Activated T-cell treated with anti-CD3 and anti-CD28 coated beads for 24 hours (primary cell): ENCODE data around the gene MIPEP.
"Not testable (repeated sequence)": the region's sequence is repeated elsewhere in the genome, so short reads cannot be mapped to it uniquely, and the experiment has no call there.

ENCODE experiments used
- DNase-seq: peaks from one replicate; pipeline ENCODE4 v3.0.0-alpha.2; 2020; ENCODE audit warnings: low read depth

MIPEP gene

DNA sequence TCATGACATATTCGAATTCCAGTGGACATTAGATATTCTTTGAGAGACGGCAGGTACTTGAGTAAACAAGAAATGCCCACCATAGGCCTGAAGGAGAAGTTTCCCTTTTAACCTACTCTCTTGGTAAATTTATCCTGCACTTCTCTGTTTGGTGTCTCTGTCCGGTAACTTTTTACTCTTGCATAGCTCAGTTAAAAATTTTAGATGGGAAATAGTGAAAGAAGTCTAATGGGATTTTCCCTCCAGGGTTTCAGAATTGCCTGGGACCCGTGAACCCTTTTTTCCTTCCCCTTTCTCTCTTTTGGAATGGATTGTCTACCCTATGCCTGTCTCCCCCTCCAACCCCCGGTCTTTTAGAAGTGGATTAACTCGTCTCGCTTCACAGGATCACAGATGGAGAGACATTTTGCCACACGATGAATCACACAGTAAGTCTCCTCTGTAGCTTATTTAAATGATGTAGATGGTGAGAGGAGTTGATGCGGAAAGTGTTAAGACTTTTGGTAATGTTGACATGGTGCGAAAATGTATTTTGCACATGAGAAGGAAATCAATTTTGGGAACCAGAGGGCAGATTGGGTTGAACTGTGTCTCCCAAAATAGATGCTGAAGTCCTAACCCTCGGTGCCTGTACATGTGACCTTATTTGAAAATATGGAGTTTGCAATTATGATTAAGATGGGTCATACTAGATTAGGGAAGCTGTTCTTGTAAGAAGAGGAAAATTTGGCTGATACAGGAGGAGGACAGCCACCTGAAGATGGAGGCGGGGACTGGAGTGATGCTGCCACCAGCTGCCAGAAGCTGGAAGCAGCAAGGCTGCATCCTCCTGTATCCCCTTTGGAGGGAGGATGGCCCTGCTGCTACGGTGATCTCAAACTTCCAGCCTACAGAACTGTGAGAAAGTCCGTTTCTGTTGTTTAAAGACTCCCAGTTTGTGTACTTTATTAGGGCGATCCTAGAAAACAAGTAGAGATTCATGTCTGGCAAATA, 711 bp upstream of the MIPEP start:
- no peak for DNase-seq

DNA sequence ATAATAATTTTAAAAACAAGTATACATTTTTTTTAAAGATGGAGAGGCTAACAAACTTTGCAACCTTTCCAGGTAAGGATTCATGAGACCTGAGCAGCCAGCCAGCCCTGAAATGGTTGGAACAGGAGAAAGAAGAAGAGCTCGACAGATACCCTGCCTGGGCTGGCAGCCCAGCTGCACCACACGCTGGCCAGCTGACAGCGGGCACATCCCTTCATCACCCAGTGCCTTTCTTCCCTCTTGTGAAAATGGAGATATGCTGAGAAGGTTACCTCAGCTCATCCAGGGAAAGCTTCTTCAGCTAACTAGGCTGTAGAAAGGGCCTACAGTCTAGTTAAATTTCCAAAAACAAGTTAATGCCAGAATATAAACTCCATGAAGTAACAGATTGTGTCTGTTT, 4.8 kb downstream of the MIPEP start:
- not testable (repeated sequence) for DNase-seq

DNA sequence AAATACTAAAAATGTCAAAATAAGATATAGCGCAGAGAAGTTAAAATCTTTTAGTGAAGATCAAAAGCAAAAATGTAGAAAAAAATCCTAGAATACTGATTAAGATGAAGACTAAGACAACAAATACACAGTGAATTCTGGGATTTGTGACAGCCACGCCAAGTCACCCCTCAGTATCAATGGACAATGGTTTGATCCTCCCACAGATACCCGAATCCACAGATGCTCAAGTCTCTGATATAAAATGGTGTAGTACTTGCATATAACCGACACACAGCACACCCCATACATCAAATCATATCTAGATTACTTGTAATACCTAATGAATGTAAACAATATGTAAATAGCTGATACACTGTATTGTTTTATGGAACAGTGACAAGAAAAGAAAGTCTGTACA, 5.9 kb downstream of the MIPEP start:
- DNase-seq = no peak

DNA sequence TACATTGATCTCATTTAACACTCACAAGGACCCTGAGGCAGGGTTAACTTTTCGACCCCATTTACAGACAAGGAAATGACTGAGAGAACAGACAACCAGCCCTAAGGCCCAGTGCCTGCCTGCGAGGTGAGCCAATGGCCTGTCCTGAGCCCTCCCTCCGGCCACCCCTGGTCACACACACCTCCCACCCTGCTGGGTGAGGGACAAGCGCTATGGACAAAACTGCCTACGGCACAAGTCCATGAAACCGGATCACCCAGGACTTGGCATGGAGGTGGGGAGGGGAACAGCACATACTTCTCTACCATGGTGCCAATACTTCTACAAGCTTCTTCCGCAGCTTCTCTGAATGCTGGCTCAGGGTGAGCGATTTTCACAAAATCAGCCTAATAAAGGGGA, 7.8 kb downstream of the MIPEP start:
- DNase-seq = not testable (repeated sequence)

DNA sequence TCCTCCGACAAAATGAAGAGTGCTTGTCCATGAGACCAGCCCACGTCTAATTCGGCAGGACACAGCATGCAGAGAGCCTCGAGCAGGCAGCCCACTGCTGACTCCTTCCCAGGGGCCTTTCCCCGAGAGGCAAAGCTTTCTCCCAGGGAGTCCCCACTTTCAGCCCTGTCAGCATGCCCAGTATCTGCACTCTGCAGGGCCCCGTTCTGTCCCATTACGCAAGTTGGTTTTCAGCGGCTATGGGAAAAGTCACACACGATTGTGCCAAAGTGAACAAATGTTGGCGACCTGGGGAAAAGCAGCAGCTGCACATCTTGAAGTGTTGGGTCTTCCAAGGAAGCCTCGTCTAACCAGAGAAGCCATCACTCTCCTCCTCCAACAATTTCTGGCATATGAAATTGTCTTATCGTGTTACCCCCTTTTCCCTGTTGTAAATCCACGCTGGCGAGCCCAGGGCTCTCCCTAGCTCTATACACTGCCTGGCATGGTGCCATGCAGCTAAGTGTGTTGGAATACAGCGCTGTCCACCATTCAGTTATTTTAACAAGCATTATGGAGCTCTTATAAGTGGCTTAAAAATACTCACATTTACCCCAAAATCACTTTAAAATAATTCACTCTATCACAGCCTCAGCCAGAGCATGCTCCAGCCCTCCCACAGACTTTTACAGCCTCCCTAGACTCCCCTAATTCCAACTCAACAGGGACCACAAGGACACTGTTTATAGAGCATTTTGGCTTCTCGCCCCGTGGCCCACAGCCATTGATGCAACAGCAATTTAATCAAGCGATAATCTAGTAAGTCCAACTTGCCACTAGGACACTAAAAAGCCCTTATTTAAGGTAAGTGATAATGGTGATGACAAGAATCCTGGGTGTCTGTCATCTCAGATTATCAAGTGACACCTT, 8.5 kb downstream of the MIPEP start:
- DNase-seq = not testable (repeated sequence)

DNA sequence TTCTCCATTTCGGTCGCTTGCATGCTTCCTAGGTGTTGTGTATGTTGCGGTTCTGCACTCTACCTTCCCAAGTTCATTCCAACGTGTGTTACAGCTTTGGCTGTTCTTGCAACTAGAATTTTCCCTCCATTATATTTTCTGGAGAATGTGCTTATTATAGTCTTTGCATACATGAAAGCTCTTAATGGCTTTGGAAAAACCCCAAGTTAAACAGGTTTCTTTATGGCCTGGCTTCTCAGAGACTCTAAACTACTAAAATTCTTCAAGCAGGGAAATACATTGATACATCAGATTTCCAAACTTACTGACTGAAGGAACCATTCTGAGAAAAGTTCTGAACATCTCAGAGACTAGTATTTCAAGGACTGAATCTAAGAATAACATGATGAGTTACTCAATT, 11.9 kb downstream of the MIPEP start:
- DNase-seq = no peak

DNA sequence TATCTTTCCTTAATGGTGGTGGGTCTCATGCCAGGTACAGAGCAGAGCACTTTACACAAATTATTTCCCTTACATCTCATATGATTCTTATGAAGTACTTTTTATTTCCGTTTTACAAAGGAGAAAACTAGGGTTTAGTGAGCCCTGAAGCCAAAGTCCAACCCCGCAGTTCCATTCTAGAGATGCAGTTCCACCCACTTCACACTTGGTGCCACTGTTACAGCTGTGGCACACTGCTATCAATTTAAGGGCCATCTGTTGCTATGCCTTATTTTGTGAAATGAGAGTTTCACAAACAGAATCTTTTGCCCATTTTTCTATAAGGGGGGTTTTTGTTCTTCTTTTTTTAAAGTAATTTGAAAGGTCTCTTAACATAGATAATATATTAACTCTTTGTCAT, 12.9 kb downstream of the MIPEP start:
- DNase-seq = no peak

DNA sequence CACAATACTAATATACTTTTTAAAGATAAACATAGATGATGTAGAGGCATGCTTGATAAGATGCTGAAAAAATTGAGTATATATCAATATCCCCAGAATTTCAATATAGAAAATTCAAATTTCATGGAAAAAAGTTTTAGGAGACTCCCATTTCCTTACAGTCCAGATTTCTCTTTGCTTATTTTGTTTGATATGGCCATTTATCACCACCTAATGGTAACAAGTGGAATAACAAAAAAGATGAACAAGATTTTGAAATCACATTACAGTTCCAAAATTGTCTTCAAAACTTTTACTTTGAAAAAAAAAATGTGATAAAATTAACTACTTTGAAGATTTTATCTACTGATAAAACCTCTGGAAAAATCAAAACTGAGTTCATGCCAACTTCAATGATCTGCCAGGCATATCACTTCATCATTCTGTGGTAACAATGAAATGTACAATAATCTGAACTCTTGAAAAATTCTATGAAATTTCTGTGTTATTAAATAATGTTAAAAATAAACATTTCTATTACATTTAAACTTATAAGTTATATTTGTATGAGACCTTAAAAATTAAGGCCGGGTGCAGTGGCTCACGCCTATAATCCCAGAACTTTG, 17.5 kb downstream of the MIPEP start:
- DNase-seq = no peak

DNA sequence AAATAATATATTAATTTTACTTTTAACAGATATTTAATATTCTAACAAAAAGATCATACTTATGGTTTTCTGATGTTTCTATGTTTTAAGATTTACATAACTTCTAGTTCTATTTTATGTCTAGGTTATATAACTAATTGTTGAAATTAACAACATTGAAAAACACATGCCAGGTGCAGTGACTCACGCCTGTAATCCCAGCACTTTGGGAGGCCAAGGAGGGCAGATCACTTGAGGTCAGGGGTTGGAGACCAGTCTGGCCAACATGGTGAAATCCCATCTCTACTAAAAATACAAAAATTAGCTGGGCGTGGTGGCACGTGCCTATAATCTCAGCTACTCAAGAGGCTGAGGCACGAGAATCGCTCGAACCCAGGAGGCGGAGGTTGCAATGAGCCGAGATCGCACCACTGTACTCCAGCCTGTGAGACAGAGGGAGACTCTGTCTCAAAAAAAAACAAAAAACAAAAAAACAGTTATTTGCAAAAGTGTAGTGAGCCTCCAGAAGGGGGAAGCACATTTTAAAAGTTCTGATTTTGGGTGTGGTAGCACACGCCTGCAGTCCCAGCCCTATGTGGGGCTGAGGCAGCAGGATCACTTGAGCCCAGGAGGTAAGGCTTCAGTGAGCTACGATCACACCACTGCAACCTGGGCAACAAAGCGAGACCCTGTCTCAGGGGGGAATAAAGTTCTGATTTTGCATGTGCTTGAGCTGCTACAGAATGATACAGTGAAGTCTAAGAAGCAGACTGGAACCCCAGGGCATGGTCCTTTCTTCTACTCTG, 18.7 kb downstream of the MIPEP start:
- no peak for DNase-seq

DNA sequence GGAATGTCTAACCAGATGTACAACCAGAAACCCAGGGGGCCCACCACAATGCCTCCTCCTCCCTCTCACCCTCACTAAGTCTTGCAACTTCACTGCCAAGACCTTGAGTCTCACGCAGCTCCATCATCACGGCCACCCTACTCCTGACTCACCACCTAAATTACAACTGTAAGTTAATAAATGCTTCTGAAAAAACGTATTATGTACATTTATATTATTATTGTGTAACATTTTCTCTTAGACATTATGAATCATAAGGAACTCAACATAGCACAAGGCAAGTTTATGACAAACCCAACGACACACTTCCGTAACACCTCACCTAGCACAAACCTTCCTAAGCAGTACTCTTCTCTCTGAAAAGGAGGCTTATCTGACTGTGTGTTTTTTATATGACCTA, 20.7 kb downstream of the MIPEP start:
- no peak for DNase-seq

DNA sequence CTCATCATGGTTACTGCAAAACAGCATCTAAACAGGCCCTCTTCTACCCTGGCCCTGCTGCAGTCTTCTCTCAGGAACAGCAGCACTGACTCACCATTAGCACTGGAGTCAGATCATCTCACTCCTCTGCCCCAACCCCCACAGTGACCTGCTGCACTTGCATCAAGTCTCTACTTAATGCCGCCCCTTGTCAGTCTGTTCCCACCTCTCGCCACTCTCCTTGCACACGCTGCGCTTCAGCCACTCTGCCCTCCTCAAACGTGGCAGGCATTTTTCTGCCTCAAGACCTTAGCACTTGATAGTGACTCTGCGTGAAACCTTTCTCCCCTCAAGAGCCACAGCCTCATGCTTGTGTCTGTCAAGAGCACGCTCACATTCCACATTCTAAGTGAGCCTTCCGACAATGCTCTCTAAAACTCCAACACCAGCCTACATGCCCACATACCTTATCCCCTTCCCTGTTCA, 22.1 kb downstream of the MIPEP start:
- DNase-seq = no peak

DNA sequence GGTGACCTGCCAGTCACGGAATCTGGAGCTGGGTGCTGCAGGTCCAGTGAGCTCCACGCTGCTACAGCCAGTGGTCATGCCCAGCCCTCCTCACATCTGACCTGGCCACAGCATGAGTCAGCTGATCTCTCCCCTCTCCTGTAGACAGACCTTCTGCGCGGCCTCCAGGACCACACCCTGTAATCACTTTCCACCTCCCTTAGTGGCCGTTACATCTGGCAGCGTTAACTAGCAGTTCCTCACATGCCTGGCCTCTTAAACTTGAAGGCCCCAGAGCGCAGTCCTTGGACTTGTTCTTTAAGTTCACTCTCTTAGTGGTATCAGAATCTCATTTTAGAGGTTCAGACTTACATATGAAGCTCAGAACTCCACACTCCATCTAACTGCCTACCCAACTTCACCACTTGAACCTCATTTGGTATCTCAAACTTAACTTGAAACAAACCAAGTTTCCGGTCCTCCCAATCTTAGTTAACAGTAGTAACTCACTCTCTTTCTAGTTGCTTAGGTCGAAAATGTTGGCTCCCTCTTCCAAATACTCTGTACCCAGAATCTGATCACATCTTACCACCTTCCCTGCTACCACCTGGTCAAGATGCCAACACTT, 22.7 kb downstream of the MIPEP start:
- no peak for DNase-seq

DNA sequence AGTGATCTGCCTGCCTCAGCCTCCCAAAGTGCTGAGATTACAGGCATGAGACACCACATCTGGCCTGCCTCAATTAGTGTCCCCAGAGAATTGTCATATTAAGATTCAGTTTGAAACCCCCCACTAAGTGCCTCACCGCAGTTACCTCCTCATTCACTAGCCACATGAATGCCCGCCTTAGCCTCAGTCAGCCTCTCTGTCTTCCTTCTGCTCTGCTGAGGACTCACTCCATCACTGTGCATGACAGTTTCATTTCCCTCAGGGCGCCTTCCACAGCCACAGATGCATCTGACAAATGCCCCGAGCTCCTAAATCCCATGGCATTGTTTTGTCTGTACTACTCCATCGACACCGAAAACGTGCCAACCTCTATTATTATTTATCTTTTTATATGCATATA, 23.3 kb downstream of the MIPEP start:
- DNase-seq = no peak

DNA sequence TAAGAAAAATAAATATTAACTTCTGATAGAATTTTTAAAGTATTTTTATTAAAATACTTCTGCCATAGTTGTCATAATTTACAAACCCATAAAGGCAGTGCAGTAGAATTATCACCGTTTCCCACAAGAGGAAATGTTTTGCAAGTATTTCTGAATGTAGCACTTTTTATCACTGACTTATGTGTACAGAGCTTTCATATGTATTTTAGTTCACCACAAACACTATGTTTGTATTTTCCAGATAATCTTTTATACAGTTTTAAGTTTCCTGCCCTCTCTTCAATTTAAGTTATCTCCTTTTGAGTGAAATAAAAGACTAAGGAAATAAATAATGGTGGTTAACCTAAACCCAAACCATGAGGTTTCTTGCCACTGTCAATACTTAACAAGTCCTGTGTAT, 24.2 kb downstream of the MIPEP start:
- DNase-seq = no peak

DNA sequence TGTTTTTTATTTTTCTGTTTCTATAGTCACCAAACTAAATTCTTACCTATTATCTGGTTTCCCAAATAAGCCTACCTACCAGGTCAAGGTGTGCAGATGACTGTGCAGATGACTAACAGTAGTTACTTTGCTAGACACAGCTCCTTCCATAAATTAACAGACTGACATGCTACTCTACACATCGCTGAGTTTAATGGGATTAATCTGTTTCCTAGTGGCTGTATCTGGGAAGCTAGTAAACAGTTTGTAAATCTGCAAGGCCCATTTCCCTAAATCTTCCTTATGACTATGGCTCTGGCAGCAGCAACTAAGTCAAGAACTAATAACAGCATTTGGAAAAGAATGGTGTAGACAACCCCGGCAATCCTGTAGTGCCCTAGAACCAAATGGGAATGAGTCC, 27.9 kb downstream of the MIPEP start:
- DNase-seq = no peak

DNA sequence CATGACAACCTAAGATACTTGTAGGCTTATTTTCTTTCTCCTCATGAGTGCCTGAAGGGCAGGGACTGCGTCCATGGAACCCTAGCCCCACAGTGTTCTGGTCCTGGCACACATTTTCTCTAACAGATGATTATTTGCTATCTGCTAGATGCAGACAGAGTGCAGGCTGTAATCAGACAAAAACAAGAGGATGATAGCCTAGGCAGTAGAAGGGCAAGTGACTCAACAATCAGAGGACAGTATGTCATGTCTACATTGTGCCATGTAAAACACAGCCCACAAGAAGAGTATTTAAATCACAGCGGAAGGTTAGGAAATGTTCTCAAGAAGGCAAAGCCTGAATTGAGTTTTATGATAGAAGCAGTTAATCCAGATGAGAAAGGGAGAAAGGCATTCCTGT, 29.3 kb downstream of the MIPEP start:
- DNase-seq = no peak

DNA sequence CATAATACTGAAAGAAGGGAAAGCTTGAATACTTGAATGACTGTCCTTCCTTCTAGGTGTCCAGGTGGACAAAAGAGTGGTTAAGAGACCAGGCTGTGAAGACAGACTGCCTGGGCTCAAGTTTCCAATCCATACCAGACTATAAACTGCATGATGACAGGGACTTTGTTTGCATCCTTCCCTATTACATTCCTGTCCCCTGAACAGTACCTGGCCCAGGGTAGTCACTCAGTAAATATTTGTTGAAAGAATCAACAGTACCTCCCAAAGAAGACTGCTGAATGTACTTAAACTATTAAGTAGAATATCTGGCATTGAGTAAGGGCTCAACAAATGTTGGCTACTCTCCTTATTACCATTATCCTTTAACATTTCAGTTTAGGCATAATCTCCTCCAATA, 29.7 kb downstream of the MIPEP start:
- no peak for DNase-seq

DNA sequence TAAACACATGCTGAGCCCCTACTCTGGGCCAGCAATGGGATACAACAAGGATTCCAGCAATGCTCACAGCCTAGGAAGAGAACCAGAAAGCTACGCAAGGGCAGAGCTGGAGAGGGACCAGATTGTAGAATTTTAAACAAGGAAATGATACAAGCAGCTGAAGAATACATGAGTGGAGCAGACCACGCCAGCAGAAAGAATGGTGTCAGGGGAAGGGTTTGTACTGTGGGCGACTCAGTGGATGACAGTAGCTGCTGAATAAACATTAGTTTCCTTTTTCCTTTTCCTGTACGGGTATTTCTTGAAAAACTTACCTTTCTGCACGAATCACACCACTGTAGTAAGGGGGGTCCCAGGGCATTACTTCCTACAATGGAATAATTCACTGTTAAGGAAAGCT, 30.7 kb downstream of the MIPEP start:
- DNase-seq = no peak

DNA sequence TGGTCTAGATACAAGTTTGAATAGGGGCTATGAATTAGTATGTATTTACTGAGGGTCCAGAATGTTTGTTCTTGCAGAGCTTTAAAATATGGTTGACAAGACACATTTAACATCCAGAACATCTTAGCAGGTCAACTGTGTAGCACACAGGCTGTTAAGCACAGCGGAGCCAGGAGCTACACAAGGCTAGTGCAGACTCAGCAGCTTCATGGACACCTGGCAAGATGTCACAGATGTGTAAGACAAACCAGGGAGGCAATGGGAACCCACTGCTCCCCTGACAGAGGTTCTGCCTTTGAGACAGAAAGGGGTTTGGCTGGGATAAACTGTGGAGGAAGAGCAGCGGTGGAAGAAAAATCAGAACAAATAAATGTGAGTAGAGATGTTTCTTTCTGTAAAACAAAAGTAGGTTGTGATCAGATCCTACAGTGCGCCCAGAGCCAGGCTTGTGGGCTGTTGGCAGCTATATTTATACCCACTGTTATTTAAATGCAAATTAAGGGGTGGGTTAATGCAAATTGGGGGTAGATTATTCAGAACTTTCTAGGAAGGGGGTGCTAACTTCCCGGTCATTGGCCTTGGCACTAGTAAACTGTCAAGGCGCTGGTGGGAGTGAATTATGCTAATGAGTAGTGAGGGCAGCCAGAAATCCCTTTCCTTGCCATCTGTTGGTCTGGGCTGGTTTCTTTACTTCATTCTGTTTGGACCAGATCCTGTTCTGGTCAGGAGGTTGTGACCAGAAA, 33.0 kb downstream of the MIPEP start:
- no peak for DNase-seq

DNA sequence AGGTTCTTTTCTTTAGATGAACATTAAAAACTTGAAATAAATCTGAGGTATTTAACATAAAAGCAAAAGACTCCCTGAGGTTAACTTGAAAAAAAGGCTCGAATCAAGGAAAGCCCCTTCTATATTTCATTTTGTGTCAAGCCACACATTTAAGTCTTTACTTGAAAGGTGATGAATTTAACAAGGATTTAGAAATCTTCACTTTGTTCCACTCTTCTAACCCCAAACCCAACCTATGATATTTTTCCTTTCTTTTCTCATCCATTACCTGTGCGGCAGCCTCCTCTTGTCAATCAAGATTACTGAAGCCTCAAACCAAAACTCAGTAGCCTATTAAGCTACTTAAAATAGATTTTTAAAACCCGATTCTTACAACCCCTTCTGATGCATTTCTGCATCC, 33.8 kb downstream of the MIPEP start:
- no peak for DNase-seq
